ENCODE measurements around the gene CX3CR1.

CX3CR1 gene

DNA sequence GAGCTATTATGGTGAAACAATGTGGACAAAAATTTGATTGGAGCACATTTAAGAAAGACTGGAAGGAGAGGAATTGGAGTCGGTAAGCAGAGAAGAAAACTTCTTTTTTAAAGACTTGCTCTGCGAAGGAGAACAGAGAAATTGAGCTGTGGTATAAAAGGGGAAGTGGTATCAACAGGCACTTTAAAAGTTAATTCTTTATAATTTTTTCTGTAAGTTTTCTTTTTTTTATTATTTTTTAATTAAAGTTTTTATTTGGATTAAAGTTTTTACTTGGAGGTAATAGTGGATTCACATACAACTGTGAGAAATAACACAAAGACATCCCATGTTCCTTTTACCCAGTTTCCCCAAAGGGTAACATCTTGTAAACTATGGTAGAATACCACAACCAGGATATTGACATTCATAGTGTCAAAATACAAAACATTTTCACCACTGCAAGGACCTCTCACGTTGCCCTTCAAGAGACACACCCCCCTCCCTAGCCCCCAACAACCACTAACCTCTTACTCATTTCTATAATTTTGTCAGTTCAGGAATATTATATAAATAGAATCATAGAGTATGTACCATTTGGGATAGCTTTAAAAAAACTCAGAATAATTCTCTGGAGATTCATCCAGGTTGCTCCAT lies 53.6 kb downstream of the CX3CR1 start:
- no peak for DNase-seq
- Histone ChIP-seq H2AK5ac (ENCODE audit: low read length) (no peak overlapping the region), H4K8ac (ENCODE audit: low read depth, low read length) (no peak overlapping the region), H3K18ac (ENCODE audit: low read length) (no peak overlapping the region), H3K27ac (ENCODE audit: low read depth, low read length) (no peak overlapping the region), H3K79me1 (ENCODE audit: low read length) (no peaks in the 10 kb centered on the region), H3K36me3 (ENCODE audit: control insufficient read depth, insufficient read depth, low read length) (no peaks in the 10 kb centered on the region), H3K56ac (ENCODE audit: low read length) (no peak overlapping the region), H3K4me1 (ENCODE audit: control insufficient read depth, low read depth, low read length) (no peaks in the 10 kb centered on the region), H3K23ac (ENCODE audit: low read length) (no peak overlapping the region), H3K4ac (ENCODE audit: low read depth, low read length) (no peak overlapping the region), H2BK120ac (ENCODE audit: low read depth, low read length) (no peak overlapping the region), H3K4me2 (ENCODE audit: low read length) (no peak overlapping the region), H2BK15ac (replicated peaks; ENCODE audit: low read depth) (no peak overlapping the region), H2BK5ac (ENCODE audit: low read length) (no peak overlapping the region), H3K4me3 (ENCODE audit: low read length) (no peak overlapping the region), H3K27me3 (ENCODE audit: insufficient read depth, low read length, poor library complexity) (no peaks in the 10 kb centered on the region), H3K9ac (ENCODE audit: low read length) (no peak overlapping the region), H3K79me2 (ENCODE audit: control insufficient read depth, insufficient read depth, low read length) (no peaks in the 10 kb centered on the region), H4K5ac (ENCODE audit: low read length) (no peak overlapping the region)
- WGBS (ENCODE audit: extremely low coverage, insufficient coverage, low lambda C conversion rate) = no CpG with 5 or more reads among the region's 3 CpGs

DNA sequence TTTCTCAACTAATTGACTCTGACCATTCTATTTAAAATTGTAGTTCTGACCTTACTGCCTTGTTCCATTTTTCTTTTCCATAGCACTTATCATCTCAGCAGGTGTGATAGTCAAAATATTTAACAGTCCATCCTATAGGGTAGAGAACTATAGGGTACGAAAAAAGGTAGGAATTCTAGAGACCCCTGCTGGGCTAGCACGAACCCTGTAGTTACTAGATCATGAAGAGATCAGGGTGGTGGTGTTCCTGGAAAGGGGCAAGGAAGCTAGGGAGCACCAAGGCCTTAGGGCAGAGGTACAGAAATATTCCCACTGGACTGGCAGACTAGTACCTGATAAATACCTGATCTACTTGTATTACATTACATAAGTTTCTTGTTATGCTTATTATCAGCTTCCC lies 55.5 kb downstream of the CX3CR1 start:
- Histone ChIP-seq H3K9ac (ENCODE audit: low read length) (no peak overlapping the region), H3K23ac (ENCODE audit: low read length) (no peak overlapping the region), H3K4me1 (ENCODE audit: control insufficient read depth, low read depth, low read length) (no peaks in the 10 kb centered on the region), H2AK5ac (ENCODE audit: low read length) (no peak overlapping the region), H3K79me1 (ENCODE audit: low read length) (no peaks in the 10 kb centered on the region), H2BK5ac (ENCODE audit: low read length) (no peak overlapping the region), H3K56ac (ENCODE audit: low read length) (no peak overlapping the region), H3K4me2 (ENCODE audit: low read length) (no peak overlapping the region), H4K8ac (ENCODE audit: low read depth, low read length) (no peak overlapping the region), H3K4ac (ENCODE audit: low read depth, low read length) (no peak overlapping the region), H2BK15ac (replicated peaks; ENCODE audit: low read depth) (no peak overlapping the region), H3K4me3 (ENCODE audit: low read length) (no peak overlapping the region), H2BK120ac (ENCODE audit: low read depth, low read length) (no peak overlapping the region), H3K79me2 (ENCODE audit: control insufficient read depth, insufficient read depth, low read length) (no peaks in the 10 kb centered on the region), H3K18ac (ENCODE audit: low read length) (no peak overlapping the region), H3K27me3 (ENCODE audit: insufficient read depth, low read length, poor library complexity) (no peaks in the 10 kb centered on the region), H3K36me3 (ENCODE audit: control insufficient read depth, insufficient read depth, low read length) (no peaks in the 10 kb centered on the region), H4K5ac (ENCODE audit: low read length) (no peak overlapping the region), H3K27ac (ENCODE audit: low read depth, low read length) (no peak overlapping the region)
- no CpG with 5 or more reads among the region's 2 CpGs for WGBS (ENCODE audit: extremely low coverage, insufficient coverage, low lambda C conversion rate)
- DNase-seq = no peak

DNA sequence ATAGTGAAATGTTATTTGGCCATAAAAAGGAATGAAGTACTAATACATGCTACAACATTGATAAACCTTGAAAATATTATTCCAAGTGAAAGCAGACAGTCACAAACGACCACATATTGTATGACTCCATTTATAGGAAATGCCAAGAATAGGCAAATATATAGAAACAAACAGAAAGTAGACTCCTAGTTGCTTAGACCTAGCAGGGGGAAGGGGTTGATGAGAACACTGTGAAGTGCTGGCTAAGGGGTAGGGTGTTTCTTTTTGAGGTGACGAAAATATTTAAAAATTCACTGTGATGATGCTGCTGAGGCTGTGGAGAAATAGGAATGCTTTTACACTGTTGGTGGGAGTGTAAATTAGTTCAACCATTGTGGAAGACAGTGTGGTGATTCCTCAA lies 56.9 kb downstream of the CX3CR1 start:
- H3K4me3 ChIP-seq (ENCODE audit: low read length) = no peak overlapping the region
- H3K18ac ChIP-seq (ENCODE audit: low read length) = no peak overlapping the region
- H3K23ac ChIP-seq (ENCODE audit: low read length) = no peak overlapping the region
- H3K79me2 ChIP-seq (ENCODE audit: control insufficient read depth, insufficient read depth, low read length) = no peaks in the 10 kb centered on the region
- no peaks in the 10 kb centered on the region for H3K36me3 ChIP-seq (ENCODE audit: control insufficient read depth, insufficient read depth, low read length)
- no peak overlapping the region for H2BK5ac ChIP-seq (ENCODE audit: low read length)
- no peak overlapping the region for H2BK15ac ChIP-seq (replicated peaks; ENCODE audit: low read depth)
- H3K79me1 ChIP-seq (ENCODE audit: low read length) = no peaks in the 10 kb centered on the region
- H4K8ac ChIP-seq (ENCODE audit: low read depth, low read length) = no peak overlapping the region
- H3K56ac ChIP-seq (ENCODE audit: low read length) = no peak overlapping the region
- no peak overlapping the region for H3K4ac ChIP-seq (ENCODE audit: low read depth, low read length)
- no peak overlapping the region for H3K4me2 ChIP-seq (ENCODE audit: low read length)
- H2AK5ac ChIP-seq (ENCODE audit: low read length) = no peak overlapping the region
- no peaks in the 10 kb centered on the region for H3K4me1 ChIP-seq (ENCODE audit: control insufficient read depth, low read depth, low read length)
- no peak overlapping the region for H3K9ac ChIP-seq (ENCODE audit: low read length)
- no CpG with 5 or more reads among the region's 2 CpGs for WGBS (ENCODE audit: extremely low coverage, insufficient coverage, low lambda C conversion rate)
- H3K27me3 ChIP-seq (ENCODE audit: insufficient read depth, low read length, poor library complexity) = no peaks in the 10 kb centered on the region
- no peak for DNase-seq
- H3K27ac ChIP-seq (ENCODE audit: low read depth, low read length) = no peak overlapping the region
- H4K5ac ChIP-seq (ENCODE audit: low read length) = no peak overlapping the region
- no peak overlapping the region for H2BK120ac ChIP-seq (ENCODE audit: low read depth, low read length)

DNA sequence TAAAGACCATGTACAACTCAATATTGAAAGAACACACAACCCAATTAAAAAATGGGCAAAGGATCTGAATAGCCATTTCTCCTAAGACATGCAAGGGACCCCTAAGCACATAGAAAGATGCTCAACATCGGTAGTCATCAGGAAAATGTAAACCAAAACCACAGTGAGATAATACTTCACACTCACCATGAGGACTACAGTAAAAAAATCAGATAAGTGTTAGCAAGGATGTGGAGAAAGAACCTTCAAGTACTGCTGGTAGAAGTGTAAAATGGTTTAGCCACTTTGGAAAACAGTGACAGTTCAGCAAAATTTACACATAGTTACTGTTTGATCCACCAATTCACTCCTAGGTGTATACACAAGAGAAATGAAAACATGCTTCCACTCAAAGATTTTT lies 57.4 kb downstream of the CX3CR1 start:
- Histone ChIP-seq H3K4me2 (ENCODE audit: low read length) (no peak overlapping the region), H2BK5ac (ENCODE audit: low read length) (no peak overlapping the region), H3K4me1 (ENCODE audit: control insufficient read depth, low read depth, low read length) (no peaks in the 10 kb centered on the region), H4K8ac (ENCODE audit: low read depth, low read length) (no peak overlapping the region), H3K56ac (ENCODE audit: low read length) (no peak overlapping the region), H3K27me3 (ENCODE audit: insufficient read depth, low read length, poor library complexity) (no peaks in the 10 kb centered on the region), H3K4ac (ENCODE audit: low read depth, low read length) (no peak overlapping the region), H3K4me3 (ENCODE audit: low read length) (no peak overlapping the region), H3K9ac (ENCODE audit: low read length) (no peak overlapping the region), H3K23ac (ENCODE audit: low read length) (no peak overlapping the region), H3K36me3 (ENCODE audit: control insufficient read depth, insufficient read depth, low read length) (no peaks in the 10 kb centered on the region), H3K27ac (ENCODE audit: low read depth, low read length) (no peak overlapping the region), H2BK15ac (replicated peaks; ENCODE audit: low read depth) (no peak overlapping the region), H2AK5ac (ENCODE audit: low read length) (no peak overlapping the region), H2BK120ac (ENCODE audit: low read depth, low read length) (no peak overlapping the region), H3K18ac (ENCODE audit: low read length) (no peak overlapping the region), H4K5ac (ENCODE audit: low read length) (no peak overlapping the region), H3K79me1 (ENCODE audit: low read length) (no peaks in the 10 kb centered on the region), H3K79me2 (ENCODE audit: control insufficient read depth, insufficient read depth, low read length) (no peaks in the 10 kb centered on the region)
- WGBS (ENCODE audit: extremely low coverage, insufficient coverage, low lambda C conversion rate) = no CpG with 5 or more reads among the region's 1 CpG
- DNase-seq = no peak

DNA sequence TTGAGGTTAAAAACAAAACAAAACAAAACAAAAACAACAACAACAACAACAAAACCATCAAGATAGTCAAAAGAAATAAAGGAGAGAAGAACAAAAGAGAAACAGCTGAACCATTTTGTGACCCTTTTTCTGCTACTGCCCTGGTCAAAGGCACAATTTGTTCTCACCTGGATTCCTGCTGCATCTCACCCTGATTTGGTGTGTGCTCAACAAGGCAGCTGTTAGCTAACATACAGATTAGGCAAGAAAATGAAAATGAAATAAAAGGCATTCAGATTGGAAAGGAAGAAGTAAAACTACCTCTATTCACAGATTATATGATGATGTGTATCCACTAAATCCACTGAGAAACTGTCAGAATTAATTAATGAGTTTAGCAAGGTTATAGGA lies 58.7 kb downstream of the CX3CR1 start:
- no peaks in the 10 kb centered on the region for H3K4me1 ChIP-seq (ENCODE audit: control insufficient read depth, low read depth, low read length)
- H3K36me3 ChIP-seq (ENCODE audit: control insufficient read depth, insufficient read depth, low read length) = no peaks in the 10 kb centered on the region
- no peak overlapping the region for H3K4me3 ChIP-seq (ENCODE audit: low read length)
- H3K18ac ChIP-seq (ENCODE audit: low read length) = no peak overlapping the region
- H2BK15ac ChIP-seq (replicated peaks; ENCODE audit: low read depth) = no peak overlapping the region
- no peaks in the 10 kb centered on the region for H3K79me1 ChIP-seq (ENCODE audit: low read length)
- H3K27me3 ChIP-seq (ENCODE audit: insufficient read depth, low read length, poor library complexity) = no peaks in the 10 kb centered on the region
- H3K4ac ChIP-seq (ENCODE audit: low read depth, low read length) = no peak overlapping the region
- H2BK120ac ChIP-seq (ENCODE audit: low read depth, low read length) = no peak overlapping the region
- no peak for DNase-seq
- H3K4me2 ChIP-seq (ENCODE audit: low read length) = no peak overlapping the region
- H3K27ac ChIP-seq (ENCODE audit: low read depth, low read length) = no peak overlapping the region
- H3K56ac ChIP-seq (ENCODE audit: low read length) = no peak overlapping the region
- H3K23ac ChIP-seq (ENCODE audit: low read length) = no peak overlapping the region
- H4K5ac ChIP-seq (ENCODE audit: low read length) = no peak overlapping the region
- H4K8ac ChIP-seq (ENCODE audit: low read depth, low read length) = no peak overlapping the region
- H2AK5ac ChIP-seq (ENCODE audit: low read length) = no peak overlapping the region
- no peak overlapping the region for H2BK5ac ChIP-seq (ENCODE audit: low read length)
- H3K79me2 ChIP-seq (ENCODE audit: control insufficient read depth, insufficient read depth, low read length) = no peaks in the 10 kb centered on the region
- H3K9ac ChIP-seq (ENCODE audit: low read length) = no peak overlapping the region

DNA sequence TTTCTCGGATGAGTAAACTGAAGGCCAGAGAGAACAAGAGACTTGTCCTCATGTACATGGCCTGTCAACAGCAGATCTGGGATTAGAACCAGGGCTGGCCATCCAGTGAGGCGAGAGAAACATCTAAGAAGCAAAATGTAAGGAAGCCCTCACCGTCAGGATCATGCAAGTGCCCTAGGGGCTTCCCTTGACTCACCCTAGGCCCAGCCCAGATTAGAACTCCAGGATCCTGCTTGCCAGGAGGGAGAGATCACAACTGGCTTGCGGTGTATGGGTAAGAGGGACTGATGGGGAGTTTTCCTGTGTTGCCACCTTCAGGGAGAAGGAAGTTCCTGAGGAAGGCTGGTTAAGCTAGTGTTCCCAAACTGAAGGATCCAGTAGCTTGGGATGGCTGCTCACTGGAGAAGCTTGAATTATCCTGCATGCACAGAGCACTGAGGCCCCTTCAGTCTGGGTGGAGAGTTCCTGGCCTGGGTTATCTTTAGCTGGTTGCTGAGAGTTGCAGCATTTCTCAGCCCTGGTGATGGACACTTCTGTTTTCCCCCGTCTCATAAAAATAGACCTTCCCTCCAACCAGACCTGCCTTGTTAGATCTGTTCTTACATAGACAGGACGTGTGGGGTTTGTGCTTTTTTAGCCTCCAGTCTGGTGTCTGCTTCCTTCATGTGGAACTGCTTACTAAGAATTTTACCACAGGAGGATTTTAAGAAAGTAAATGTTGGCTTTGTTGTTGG lies 59.3 kb downstream of the CX3CR1 start:
- H3K18ac ChIP-seq (ENCODE audit: low read length) = no peak overlapping the region
- H2BK120ac ChIP-seq (ENCODE audit: low read depth, low read length) = no peak overlapping the region
- no peak overlapping the region for H3K56ac ChIP-seq (ENCODE audit: low read length)
- no peak overlapping the region for H3K4me3 ChIP-seq (ENCODE audit: low read length)
- H3K79me1 ChIP-seq (ENCODE audit: low read length) = no peaks in the 10 kb centered on the region
- no peak overlapping the region for H2BK5ac ChIP-seq (ENCODE audit: low read length)
- H3K23ac ChIP-seq (ENCODE audit: low read length) = no peak overlapping the region
- H3K4me1 ChIP-seq (ENCODE audit: control insufficient read depth, low read depth, low read length) = no peaks in the 10 kb centered on the region
- H3K36me3 ChIP-seq (ENCODE audit: control insufficient read depth, insufficient read depth, low read length) = no peaks in the 10 kb centered on the region
- no peak overlapping the region for H2AK5ac ChIP-seq (ENCODE audit: low read length)
- H3K4me2 ChIP-seq (ENCODE audit: low read length) = no peak overlapping the region
- H4K8ac ChIP-seq (ENCODE audit: low read depth, low read length) = no peak overlapping the region
- no peak for DNase-seq
- H2BK15ac ChIP-seq (replicated peaks; ENCODE audit: low read depth) = no peak overlapping the region
- no peak overlapping the region for H4K5ac ChIP-seq (ENCODE audit: low read length)
- no CpG with 5 or more reads among the region's 6 CpGs for WGBS (ENCODE audit: extremely low coverage, insufficient coverage, low lambda C conversion rate)
- H3K27ac ChIP-seq (ENCODE audit: low read depth, low read length) = no peak overlapping the region
- H3K27me3 ChIP-seq (ENCODE audit: insufficient read depth, low read length, poor library complexity) = no peaks in the 10 kb centered on the region
- H3K79me2 ChIP-seq (ENCODE audit: control insufficient read depth, insufficient read depth, low read length) = no peaks in the 10 kb centered on the region
- no peak overlapping the region for H3K4ac ChIP-seq (ENCODE audit: low read depth, low read length)
- H3K9ac ChIP-seq (ENCODE audit: low read length) = no peak overlapping the region
